ENCODE measurements around the gene SPATA12. TPM values are rescaled to one million over a fixed set of nuclear protein-coding genes. Genes with fewer than 3 reads are reported as not detected.

Gene SPATA12
- total and polyA plus RNA-seq, 4 donors, result not detected

DNA sequence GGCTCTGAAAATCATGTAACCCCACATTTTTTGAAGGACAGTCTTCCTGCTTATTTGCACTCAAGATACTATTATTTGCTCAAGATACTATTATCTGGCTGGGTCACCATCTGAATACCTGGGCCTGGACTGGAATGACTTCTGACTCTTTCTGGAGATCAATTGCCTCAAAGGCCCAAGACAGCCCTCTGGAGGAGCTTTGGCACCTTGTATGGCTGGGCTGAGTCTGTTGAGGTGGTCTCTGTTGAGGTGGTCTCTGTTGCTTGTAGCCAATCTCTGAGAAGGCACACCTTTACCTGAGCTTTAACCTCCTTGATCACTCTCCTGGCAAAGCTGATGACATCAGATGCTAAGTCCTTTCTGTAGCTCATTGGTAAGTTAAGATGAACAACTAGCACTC lies 33.0 kb downstream of the SPATA12 start:
- TF ChIP-seq ZBTB33 (IDR thresholded peaks at IDR 0.05), result no peak
- no peak for TF ChIP-seq TAF1 (conservative IDR thresholded peaks at IDR 0.05)
- no peak for TF ChIP-seq RXRA (IDR thresholded peaks at IDR 0.05)
- TF ChIP-seq ATF3 (IDR thresholded peaks at IDR 0.05), result no peak
- no peak for TF ChIP-seq FOXA2 (IDR thresholded peaks at IDR 0.05)
- TF ChIP-seq SP1 (IDR thresholded peaks at IDR 0.05), result no peak
- TF ChIP-seq GABPA (IDR thresholded peaks at IDR 0.05 in 1 of 2, conservative IDR thresholded peaks at IDR 0.05 in 1 of 2), result no peak
- TF ChIP-seq, protein P1, sequence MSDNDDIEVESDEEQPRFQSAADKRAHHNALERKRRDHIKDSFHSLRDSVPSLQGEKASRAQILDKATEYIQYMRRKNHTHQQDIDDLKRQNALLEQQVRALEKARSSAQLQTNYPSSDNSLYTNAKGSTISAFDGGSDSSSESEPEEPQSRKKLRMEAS (IDR thresholded peaks at IDR 0.05), result no peak
- TF ChIP-seq JUND (IDR thresholded peaks at IDR 0.05), result no peak
- no peak for TF ChIP-seq NR2F2 (IDR thresholded peaks at IDR 0.05)

GRCh38 chr3:57093971-57094535 lies 33.6 kb downstream of the SPATA12 start:
- no peak overlapping the region for H3K9ac ChIP-seq (ENCODE audit: low read depth in 1 of 2, low read length in 2 of 2)
- H3K9me3 ChIP-seq (ENCODE audit: control insufficient read depth in 4 of 4, low read length in 3 of 4), result no peaks in the 10 kb centered on the region
- no peak overlapping the region for H3K4me3 ChIP-seq (ENCODE audit: low read depth in 1 of 3, low read length in 3 of 3)
- H3K36me3 ChIP-seq (ENCODE audit: control insufficient read depth in 4 of 4, insufficient read depth in 3 of 4, low read depth in 1 of 4, low read length in 3 of 4), result no peaks in the 10 kb centered on the region
- no peaks in the 10 kb centered on the region for H3K4me1 ChIP-seq (ENCODE audit: control insufficient read depth in 4 of 4, insufficient read depth in 4 of 4, low read length in 3 of 4)
- no peak for TF ChIP-seq FOXA1 (IDR thresholded peaks at IDR 0.05)
- TF ChIP-seq, protein P1 (IDR thresholded peaks at IDR 0.05), result no peak
- TF ChIP-seq FOXA2 (IDR thresholded peaks at IDR 0.05), result no peak
- TF ChIP-seq ZBTB33 (IDR thresholded peaks at IDR 0.05), result no peak
- no peak for TF ChIP-seq TAF1 (conservative IDR thresholded peaks at IDR 0.05)
- TF ChIP-seq RAD21 (IDR thresholded peaks at IDR 0.05), result no peak
- TF ChIP-seq REST (IDR thresholded peaks at IDR 0.05), result no peak
- DNase-seq (ENCODE audit: low spot score), result no peak
- WGBS, result 66% methylated on average over 6 of the region's 6 CpGs
- no peak overlapping the region for H3K27ac ChIP-seq (ENCODE audit: low read depth in 1 of 2, low read length in 2 of 2)
- H3K27me3 ChIP-seq (ENCODE audit: control insufficient read depth in 4 of 4, insufficient read depth in 4 of 4, low read length in 3 of 4), result no peaks in the 10 kb centered on the region

More for the DNA sequence above, 33.0 kb downstream of the SPATA12 start:
- H3K9ac ChIP-seq (ENCODE audit: low read depth in 1 of 2, low read length in 2 of 2), result no peak overlapping the region
- no peaks in the 10 kb centered on the region for H3K4me1 ChIP-seq (ENCODE audit: control insufficient read depth in 4 of 4, insufficient read depth in 4 of 4, low read length in 3 of 4)
- H3K9me3 ChIP-seq (ENCODE audit: control insufficient read depth in 4 of 4, low read length in 3 of 4), result no peaks in the 10 kb centered on the region
- no peak overlapping the region for H3K4me3 ChIP-seq (ENCODE audit: low read depth in 1 of 3, low read length in 3 of 3)
- no peaks in the 10 kb centered on the region for H3K27me3 ChIP-seq (ENCODE audit: control insufficient read depth in 4 of 4, insufficient read depth in 4 of 4, low read length in 3 of 4)
- no peak overlapping the region for H3K27ac ChIP-seq (ENCODE audit: low read depth in 1 of 2, low read length in 2 of 2)
- H3K36me3 ChIP-seq (ENCODE audit: control insufficient read depth in 4 of 4, insufficient read depth in 3 of 4, low read depth in 1 of 4, low read length in 3 of 4), result no peaks in the 10 kb centered on the region
- no peak for DNase-seq (ENCODE audit: low spot score)

Measured in liver (tissue), 9 donors.